GM12872 (cell line): ENCODE measurements around the gene RELL1.

ENCODE experiments used
- CTCF ChIP-seq: IDR thresholded peaks from 3 replicates; pipeline ENCODE4 v1.5.1; 2011; ENCODE audit warnings: low read depth, mild to moderate bottlenecking, low read length, moderate library complexity; ENCODE audit not compliant: insufficient read depth

RELL1 gene

GRCh38 chr4:37693030-37693429 is 6.9 kb upstream of the RELL1 start:
- no peak for TF ChIP-seq CTCF

GRCh38 chr4:37690976-37691375 is 4.8 kb upstream of the RELL1 start:
- TF ChIP-seq CTCF, result no peak

GRCh38 chr4:37689353-37690095 is 3.3 kb upstream of the RELL1 start:
- TF ChIP-seq CTCF, result no peak

- no peak for TF ChIP-seq CTCF
Measured at GRCh38 chr4:37687681-37688080, 1.5 kb upstream of the RELL1 start.

GRCh38 chr4:37687194-37687562 is 1.0 kb upstream of the RELL1 start:
- no peak for TF ChIP-seq CTCF

GRCh38 chr4:37685823-37686372 is 278 bp downstream of the RELL1 start:
- TF ChIP-seq CTCF, result no peak

- TF ChIP-seq CTCF, result no peak
Measured at GRCh38 chr4:37685161-37685822, 884 bp downstream of the RELL1 start.
